ENCODE measurements around the gene MAPRE2. TPM values are rescaled to one million over a fixed set of nuclear protein-coding genes. Genes with fewer than 3 reads are reported as not detected.

MAPRE2 gene
- total RNA-seq, 1 donor from 2014 or later, result 73.0 TPM

DNA sequence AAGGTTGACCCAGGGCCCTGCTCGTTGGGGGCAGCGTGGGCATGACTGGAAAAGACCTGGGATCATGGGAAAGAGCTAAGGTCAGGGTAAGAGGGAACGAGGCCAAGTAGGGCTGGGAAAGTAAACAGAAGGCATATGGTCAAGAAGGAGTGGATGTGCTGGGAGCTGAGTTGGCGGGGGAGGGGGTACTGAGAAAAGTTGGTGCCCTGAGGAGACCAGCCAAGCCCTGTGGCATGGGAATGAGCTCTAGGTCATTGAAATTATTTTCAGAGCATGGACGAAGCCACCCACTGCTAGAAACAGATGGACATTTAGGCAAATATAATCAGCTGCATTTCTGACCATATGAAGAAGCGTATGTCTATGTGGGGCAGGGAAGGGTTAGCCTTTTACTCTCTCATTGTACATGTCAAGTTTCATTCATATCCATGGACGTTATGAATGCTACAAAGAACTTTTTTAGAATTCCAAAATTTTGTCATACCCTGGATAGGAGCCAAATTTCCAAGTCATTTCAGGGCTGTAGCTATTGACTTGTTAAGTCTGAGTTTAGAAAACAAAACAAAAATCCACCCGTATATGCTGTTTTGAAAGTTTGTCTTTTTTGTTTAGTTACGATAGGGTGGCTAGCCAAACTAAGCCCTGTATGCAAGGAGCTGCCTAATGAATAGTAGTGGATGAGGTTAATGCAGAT, 19.1 kb downstream of the MAPRE2 start:
- Mint-ChIP-seq H3K4me3 (ENCODE audit: unreplicated experiment) (no peak overlapping the region), H3K36me3 (ENCODE audit: low read depth, unreplicated experiment) (peaks cover 5% of the 10 kb centered on the region), H3K4me1 (ENCODE audit: unreplicated experiment) (peaks cover 21% of the 10 kb centered on the region), H3K27ac (ENCODE audit: unreplicated experiment) (no peak overlapping the region), H3K9me3 (ENCODE audit: unreplicated experiment) (no peaks in the 10 kb centered on the region), H3K27me3 (ENCODE audit: unreplicated experiment) (no peaks in the 10 kb centered on the region)
- no peak for DNase-seq (ENCODE audit: low spot score)
- TF ChIP-seq, protein P1, sequence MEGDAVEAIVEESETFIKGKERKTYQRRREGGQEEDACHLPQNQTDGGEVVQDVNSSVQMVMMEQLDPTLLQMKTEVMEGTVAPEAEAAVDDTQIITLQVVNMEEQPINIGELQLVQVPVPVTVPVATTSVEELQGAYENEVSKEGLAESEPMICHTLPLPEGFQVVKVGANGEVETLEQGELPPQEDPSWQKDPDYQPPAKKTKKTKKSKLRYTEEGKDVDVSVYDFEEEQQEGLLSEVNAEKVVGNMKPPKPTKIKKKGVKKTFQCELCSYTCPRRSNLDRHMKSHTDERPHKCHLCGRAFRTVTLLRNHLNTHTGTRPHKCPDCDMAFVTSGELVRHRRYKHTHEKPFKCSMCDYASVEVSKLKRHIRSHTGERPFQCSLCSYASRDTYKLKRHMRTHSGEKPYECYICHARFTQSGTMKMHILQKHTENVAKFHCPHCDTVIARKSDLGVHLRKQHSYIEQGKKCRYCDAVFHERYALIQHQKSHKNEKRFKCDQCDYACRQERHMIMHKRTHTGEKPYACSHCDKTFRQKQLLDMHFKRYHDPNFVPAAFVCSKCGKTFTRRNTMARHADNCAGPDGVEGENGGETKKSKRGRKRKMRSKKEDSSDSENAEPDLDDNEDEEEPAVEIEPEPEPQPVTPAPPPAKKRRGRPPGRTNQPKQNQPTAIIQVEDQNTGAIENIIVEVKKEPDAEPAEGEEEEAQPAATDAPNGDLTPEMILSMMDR (IDR thresholded peaks at IDR 0.05; ENCODE audit: unreplicated experiment), result no peak

DNA sequence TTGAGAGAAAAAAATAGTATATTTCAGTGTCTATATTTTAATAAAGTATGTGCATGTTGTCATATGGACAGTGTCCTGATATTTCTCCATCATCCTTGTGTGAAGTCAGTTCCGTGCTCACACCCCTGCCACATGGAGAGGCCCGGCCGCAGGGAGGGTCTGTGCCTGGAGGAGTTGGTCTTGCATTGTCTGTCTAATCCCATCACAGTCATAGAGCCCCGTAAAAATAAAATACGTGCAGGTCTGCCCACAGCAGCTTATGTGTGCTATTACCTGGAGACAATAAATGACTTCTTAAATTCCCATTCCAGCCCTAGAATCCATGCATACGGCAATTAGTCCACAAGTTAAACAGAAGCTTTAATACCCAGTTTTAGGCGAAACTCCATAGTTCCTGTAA, 20.1 kb downstream of the MAPRE2 start:
- DNase-seq (ENCODE audit: low spot score), result no peak
- no peaks in the 10 kb centered on the region for H3K9me3 Mint-ChIP-seq (ENCODE audit: unreplicated experiment)
- TF ChIP-seq, protein P1 (IDR thresholded peaks at IDR 0.05; ENCODE audit: unreplicated experiment), result no peak
- H3K4me1 Mint-ChIP-seq (ENCODE audit: unreplicated experiment), result peaks cover 22% of the 10 kb centered on the region
- no peak overlapping the region for H3K4me3 Mint-ChIP-seq (ENCODE audit: unreplicated experiment)
- H3K27me3 Mint-ChIP-seq (ENCODE audit: unreplicated experiment), result no peaks in the 10 kb centered on the region
- no peak overlapping the region for H3K27ac Mint-ChIP-seq (ENCODE audit: unreplicated experiment)
- H3K36me3 Mint-ChIP-seq (ENCODE audit: low read depth, unreplicated experiment), result peaks cover 5% of the 10 kb centered on the region

DNA sequence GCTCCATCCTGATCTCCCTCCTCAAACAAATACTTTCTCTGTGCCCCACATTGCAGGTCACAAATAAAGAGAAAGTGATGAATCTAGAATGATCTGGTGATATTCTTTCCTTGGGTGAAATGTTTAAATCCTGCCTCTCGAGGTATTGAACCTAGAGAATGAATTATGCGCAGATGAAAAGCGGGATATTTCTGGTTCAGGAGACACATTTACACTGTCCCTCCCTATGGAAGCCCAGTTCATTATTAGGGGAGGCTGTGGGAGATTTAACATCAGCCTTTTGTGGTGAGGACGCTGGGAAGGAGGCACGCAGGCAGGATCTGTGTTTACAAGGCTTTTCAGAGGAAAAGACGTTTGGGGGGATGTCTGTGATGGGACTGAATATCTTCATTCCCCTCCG, 20.6 kb downstream of the MAPRE2 start:
- H3K9me3 Mint-ChIP-seq (ENCODE audit: unreplicated experiment), result no peaks in the 10 kb centered on the region
- peaks cover 5% of the 10 kb centered on the region for H3K36me3 Mint-ChIP-seq (ENCODE audit: low read depth, unreplicated experiment)
- H3K27ac Mint-ChIP-seq (ENCODE audit: unreplicated experiment), result no peak overlapping the region
- no peak for DNase-seq (ENCODE audit: low spot score)
- peaks cover 26% of the 10 kb centered on the region for H3K4me1 Mint-ChIP-seq (ENCODE audit: unreplicated experiment)
- H3K27me3 Mint-ChIP-seq (ENCODE audit: unreplicated experiment), result no peaks in the 10 kb centered on the region
- H3K4me3 Mint-ChIP-seq (ENCODE audit: unreplicated experiment), result no peak overlapping the region
- TF ChIP-seq, protein P1 (IDR thresholded peaks at IDR 0.05; ENCODE audit: unreplicated experiment), result no peak

DNA sequence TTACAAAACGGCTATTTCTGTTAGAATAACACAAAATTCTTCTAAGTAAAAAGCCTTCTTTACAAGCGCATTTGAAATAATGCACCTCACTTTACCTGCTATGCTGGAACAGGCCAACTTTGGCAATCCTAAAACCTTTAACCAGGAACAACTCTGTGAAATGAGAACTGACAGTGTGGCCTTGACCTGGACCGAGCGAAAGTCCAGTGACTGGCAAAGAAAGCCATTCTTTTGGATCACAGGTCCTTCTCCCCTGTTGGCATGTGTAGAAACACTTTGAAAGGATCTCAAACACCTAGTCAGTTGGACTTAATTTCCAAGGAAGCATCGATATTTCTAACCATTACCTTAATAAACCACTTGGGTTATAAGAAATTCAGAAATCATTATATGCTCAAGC, 21.2 kb downstream of the MAPRE2 start:
- no peak overlapping the region for H3K4me3 Mint-ChIP-seq (ENCODE audit: unreplicated experiment)
- H3K27me3 Mint-ChIP-seq (ENCODE audit: unreplicated experiment), result no peaks in the 10 kb centered on the region
- peaks cover 5% of the 10 kb centered on the region for H3K36me3 Mint-ChIP-seq (ENCODE audit: low read depth, unreplicated experiment)
- no peaks in the 10 kb centered on the region for H3K9me3 Mint-ChIP-seq (ENCODE audit: unreplicated experiment)
- TF ChIP-seq, protein P1 (IDR thresholded peaks at IDR 0.05; ENCODE audit: unreplicated experiment), result no peak
- peaks cover 32% of the 10 kb centered on the region for H3K4me1 Mint-ChIP-seq (ENCODE audit: unreplicated experiment)
- DNase-seq (ENCODE audit: low spot score), result no peak
- H3K27ac Mint-ChIP-seq (ENCODE audit: unreplicated experiment), result no peak overlapping the region

DNA sequence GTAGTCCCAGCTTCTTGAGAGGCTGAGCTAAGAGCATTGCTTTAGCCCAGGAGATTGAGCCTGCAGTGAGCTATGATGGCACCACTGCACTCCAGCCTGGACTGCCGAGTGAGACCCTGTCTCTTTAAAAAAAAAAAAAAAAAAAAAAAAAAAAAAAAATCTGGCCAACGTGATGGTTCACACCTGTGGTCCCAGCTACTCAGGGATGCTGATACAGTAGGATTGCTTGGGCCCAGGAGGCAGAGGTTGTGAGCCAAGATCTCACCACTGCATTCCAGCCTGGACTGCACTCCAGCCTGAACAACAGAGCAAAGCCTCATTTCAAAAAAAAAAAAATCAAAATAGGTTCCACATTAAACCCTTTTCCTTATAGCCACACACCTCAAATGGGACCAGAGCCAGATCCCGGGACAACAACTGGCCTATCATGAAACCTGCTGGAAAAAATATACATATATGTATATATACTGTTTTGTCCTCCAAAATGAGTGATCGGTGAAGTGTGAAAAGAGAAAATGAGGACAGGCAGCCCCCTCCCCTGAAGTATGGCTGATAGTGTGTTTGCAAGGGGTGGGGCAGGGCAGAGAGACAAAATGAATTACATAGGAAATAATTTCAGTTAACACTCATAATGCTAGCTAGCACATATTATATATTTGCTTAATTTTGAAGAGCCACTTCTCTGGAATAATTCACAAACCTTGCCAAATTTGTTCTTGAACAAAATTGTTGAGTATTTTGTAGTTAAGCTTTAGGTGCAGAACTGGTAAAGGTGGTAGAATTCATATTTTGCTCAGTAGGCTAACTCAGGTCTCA, 22.9 kb downstream of the MAPRE2 start:
- H3K4me3 Mint-ChIP-seq (ENCODE audit: unreplicated experiment), result no peak overlapping the region
- H3K4me1 Mint-ChIP-seq (ENCODE audit: unreplicated experiment), result peaks cover 33% of the 10 kb centered on the region
- no peaks in the 10 kb centered on the region for H3K9me3 Mint-ChIP-seq (ENCODE audit: unreplicated experiment)
- H3K36me3 Mint-ChIP-seq (ENCODE audit: low read depth, unreplicated experiment), result peaks cover 5% of the 10 kb centered on the region
- H3K27ac Mint-ChIP-seq (ENCODE audit: unreplicated experiment), result peak overlapping the region; percentile 21
- TF ChIP-seq, protein P1 (IDR thresholded peaks at IDR 0.05; ENCODE audit: unreplicated experiment), result no peak
- H3K27me3 Mint-ChIP-seq (ENCODE audit: unreplicated experiment), result no peaks in the 10 kb centered on the region
- no peak for DNase-seq (ENCODE audit: low spot score)
